Prostate gland (tissue), 2 donors: Measurements from ENCODE around the gene TGIF2. TPM values are rescaled to one million over a fixed set of nuclear protein-coding genes. Genes with fewer than 3 reads are reported as not detected.

Experiments used
- DNase-seq: peaks from one replicate; pipeline ENCODE4 v3.0.0-alpha.2; 2019; ENCODE audit warnings: low spot score
- H3K27ac ChIP-seq, 2 donors: fragments of 200-600 bp; sonication (generic); 2 replicates each; pipeline ENCODE4 v1.5.1; 2017 to 2019
- H3K27me3 ChIP-seq: fragments of 200-600 bp; sonication (generic); replicated peaks from 2 replicates; pipeline ENCODE4 v1.5.1; 2019; ENCODE audit not compliant: insufficient read depth
- H3K36me3 ChIP-seq, 2 donors: fragments of 200-600 bp; sonication (generic); 1 replicate in 1 of 2; 2 replicates in 1 of 2; pipeline versions ENCODE4 v1.5.1 to v1.8.1; 2017 to 2019
- H3K4me1 ChIP-seq: fragments of 200-600 bp; sonication (generic); replicated peaks from 2 replicates; pipeline ENCODE4 v1.5.1; 2019
- H3K4me3 ChIP-seq, 2 donors: fragments of 200-600 bp; sonication (generic); 2 replicates each; pipeline ENCODE4 v1.5.1; 2017 to 2019
- H3K9me3 ChIP-seq: fragments of 200-600 bp; sonication (generic); 2 replicates; pipeline ENCODE4 v1.5.1; 2017
- POLR2A ChIP-seq: fragments of 450-650 bp; IDR thresholded peaks from one replicate; pipeline ENCODE4 v1.6.1; 2016; ENCODE audit warnings: antibody characterized with exemption, mild to moderate bottlenecking
- POLR2AphosphoS5 ChIP-seq: sonication (generic); formaldehyde crosslinking; IDR thresholded peaks from one replicate; pipeline ENCODE4 v1.6.1; 2017; ENCODE audit warnings: antibody characterized with exemption
- WGBS: methylation state at CpG from one replicate; pipeline ENCODE4 v1.1.5; 2018; 5-methylcytosine and 5-hydroxymethylcytosine counted together
- intact Hi-C: fragments of 100-400 bp; cut with DNase I; formaldehyde crosslinking; loops from one replicate; pipeline ENCODE4 v1.14.2; 2022
- total RNA-seq, 2 donors: library from RNA; depleted of rRNA; stranded (reverse); fragments of >200 nt; gene quantifications; one replicate each; pipeline ENCODE4 v1.1.0, GENCODE V29; 2016
- TF ChIP-seq, protein P1 (sequence below), 4 experiments: fragments of 200-600 bp in 2 of 4; fragments of 450-650 bp in 2 of 4; sonication (generic) in 2 of 4; IDR thresholded peaks; 1 replicate in 3 of 4; 2 replicates in 1 of 4; pipeline ENCODE4 v1.5.1; 2016 to 2019; ENCODE audit warnings: antibody characterized with exemption in 4 of 4, mild to moderate bottlenecking in 2 of 4, moderate library complexity in 2 of 4

Gene TGIF2
- total RNA-seq, 2 donors from 2014 or later: 16.7 to 34.8 TPM

DNA sequence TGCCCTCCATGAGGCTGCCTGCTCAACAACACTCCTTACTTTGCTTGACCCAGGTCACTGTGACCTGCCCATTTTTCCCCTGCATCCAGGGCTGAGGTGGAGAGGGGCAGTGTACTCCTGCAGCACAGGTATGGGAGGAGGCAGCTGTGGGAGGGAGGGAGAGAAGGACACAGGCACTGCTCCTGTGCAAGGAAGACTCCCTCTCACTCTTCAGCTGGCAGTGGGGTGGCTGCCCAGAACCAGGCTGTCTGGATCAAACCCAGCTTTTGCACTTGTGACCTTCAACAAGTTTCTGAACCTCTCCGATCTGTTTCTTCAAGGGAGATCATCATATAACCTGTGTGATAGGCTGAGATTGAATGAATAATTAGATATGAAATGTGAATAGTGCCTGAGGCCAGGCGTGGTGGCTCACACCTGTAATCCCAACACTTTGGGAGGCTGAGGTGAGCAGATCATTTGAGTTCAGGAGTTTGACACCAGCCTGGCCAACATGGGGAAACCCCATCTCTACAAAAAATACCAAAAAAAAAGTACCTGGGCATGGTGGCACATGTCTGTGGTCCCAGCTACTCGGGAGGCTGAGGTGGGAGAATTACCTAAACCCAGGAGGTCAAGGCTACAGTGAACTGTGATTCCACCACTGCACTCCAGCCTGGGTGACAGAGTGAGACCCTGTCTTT lies 14.1 kb downstream of the TGIF2 start:
- Histone ChIP-seq H3K27ac (no peak overlapping the region), H3K27me3 (no peaks in the 10 kb centered on the region), H3K9me3 (no peaks in the 10 kb centered on the region), H3K4me3 (no peak overlapping the region), H3K36me3 (no peaks in the 10 kb centered on the region), H3K4me1 (no peaks in the 10 kb centered on the region)
- no peak for DNase-seq
- intact Hi-C loops: no loop called here
- 76% methylated on average over 3 of the region's 3 CpGs for WGBS
- TF ChIP-seq POLR2AphosphoS5 (no peak), POLR2A (no peak)
- TF ChIP-seq, protein P1, sequence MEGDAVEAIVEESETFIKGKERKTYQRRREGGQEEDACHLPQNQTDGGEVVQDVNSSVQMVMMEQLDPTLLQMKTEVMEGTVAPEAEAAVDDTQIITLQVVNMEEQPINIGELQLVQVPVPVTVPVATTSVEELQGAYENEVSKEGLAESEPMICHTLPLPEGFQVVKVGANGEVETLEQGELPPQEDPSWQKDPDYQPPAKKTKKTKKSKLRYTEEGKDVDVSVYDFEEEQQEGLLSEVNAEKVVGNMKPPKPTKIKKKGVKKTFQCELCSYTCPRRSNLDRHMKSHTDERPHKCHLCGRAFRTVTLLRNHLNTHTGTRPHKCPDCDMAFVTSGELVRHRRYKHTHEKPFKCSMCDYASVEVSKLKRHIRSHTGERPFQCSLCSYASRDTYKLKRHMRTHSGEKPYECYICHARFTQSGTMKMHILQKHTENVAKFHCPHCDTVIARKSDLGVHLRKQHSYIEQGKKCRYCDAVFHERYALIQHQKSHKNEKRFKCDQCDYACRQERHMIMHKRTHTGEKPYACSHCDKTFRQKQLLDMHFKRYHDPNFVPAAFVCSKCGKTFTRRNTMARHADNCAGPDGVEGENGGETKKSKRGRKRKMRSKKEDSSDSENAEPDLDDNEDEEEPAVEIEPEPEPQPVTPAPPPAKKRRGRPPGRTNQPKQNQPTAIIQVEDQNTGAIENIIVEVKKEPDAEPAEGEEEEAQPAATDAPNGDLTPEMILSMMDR (IDR thresholded peaks at IDR 0.05): no peak

DNA sequence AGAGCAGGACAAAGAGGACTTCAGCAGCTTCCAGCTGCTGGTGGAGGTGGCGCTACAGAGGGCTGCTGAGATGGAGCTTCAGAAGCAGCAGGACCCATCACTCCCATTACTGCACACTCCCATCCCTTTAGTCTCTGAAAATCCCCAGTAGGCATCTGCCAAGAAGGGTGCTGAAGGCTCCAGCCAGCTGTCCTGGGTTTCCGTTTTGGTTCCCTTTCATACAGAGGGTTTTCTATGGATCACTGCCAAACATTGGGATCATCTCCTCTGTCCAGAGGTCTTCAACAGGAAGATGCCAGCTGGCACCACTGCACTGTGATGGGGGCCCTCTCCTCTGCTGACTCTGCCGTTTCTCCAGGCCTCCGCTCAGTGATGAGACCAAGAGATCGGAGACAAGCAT lies 17.9 kb downstream of the TGIF2 start:
- no peak for DNase-seq
- 76% methylated on average over 5 of the region's 5 CpGs for WGBS
- H3K4me1 ChIP-seq: no peaks in the 10 kb centered on the region
- H3K4me3 ChIP-seq: no peak overlapping the region
- TF ChIP-seq POLR2AphosphoS5 (no peak), POLR2A (no peak)
- TF ChIP-seq, protein P1 (IDR thresholded peaks at IDR 0.05): no peak
- intact Hi-C loops: loop anchor here (5.0 kb wide), 1 partner anchor 34 kb away; no protein-coding TSS in a partner anchor
- no peaks in the 10 kb centered on the region for H3K9me3 ChIP-seq
- H3K27me3 ChIP-seq: no peaks in the 10 kb centered on the region
- H3K36me3 ChIP-seq: no peaks in the 10 kb centered on the region
- no peak overlapping the region for H3K27ac ChIP-seq

DNA sequence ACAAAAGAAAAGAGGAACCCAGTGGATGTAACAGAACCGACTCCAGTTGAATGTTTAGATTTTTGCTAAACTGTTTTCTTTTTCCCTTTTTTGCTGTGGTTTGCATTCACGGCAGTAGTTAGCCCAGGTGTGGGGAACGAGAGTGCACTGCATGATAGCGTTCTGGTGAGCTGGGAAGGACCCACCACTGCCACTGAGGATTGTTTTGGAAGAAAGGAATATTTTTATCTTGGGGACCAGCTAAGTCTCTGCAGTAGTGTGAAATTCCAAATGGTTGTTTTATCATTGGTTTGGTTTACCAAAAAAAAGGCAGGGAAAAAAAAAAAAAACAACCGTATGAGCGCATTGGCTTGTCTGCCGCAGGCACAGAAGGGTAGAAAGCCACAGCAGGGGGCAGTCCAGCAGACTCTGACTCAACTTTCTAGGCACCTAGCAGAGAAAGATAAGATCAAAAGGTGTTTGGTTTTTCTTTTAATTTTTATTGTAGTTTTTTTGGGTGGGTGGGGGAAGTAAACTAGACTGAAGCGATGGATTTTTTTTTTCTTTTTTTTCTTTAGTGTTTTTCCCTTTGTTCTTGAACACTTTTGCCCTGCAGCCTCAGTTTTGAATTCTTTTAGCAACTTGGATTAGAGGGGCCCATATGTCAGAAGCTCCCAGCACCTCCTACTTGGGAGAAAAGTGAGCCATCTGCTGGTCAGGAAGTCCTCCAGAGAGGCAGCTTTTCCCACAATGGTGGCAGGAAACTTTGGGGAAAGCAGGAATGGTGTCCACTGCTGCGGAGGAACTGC lies 18.7 kb downstream of the TGIF2 start:
- H3K27me3 ChIP-seq: no peaks in the 10 kb centered on the region
- H3K4me1 ChIP-seq: no peaks in the 10 kb centered on the region
- H3K9me3 ChIP-seq: no peaks in the 10 kb centered on the region
- intact Hi-C loops: loop anchor here (5.0 kb wide), 1 partner anchor 35 kb away; no protein-coding TSS in a partner anchor
- H3K36me3 ChIP-seq: no peaks in the 10 kb centered on the region
- 71% methylated on average over 9 of the region's 9 CpGs for WGBS
- no peak overlapping the region for H3K4me3 ChIP-seq
- DNase-seq: peak; percentile 27
- no peak overlapping the region for H3K27ac ChIP-seq
- TF ChIP-seq, protein P1 (IDR thresholded peaks at IDR 0.05): peak in 3 of 4 experiments; percentile 32 to 44 (median 32)
- TF ChIP-seq POLR2A (no peak), POLR2AphosphoS5 (no peak)

DNA sequence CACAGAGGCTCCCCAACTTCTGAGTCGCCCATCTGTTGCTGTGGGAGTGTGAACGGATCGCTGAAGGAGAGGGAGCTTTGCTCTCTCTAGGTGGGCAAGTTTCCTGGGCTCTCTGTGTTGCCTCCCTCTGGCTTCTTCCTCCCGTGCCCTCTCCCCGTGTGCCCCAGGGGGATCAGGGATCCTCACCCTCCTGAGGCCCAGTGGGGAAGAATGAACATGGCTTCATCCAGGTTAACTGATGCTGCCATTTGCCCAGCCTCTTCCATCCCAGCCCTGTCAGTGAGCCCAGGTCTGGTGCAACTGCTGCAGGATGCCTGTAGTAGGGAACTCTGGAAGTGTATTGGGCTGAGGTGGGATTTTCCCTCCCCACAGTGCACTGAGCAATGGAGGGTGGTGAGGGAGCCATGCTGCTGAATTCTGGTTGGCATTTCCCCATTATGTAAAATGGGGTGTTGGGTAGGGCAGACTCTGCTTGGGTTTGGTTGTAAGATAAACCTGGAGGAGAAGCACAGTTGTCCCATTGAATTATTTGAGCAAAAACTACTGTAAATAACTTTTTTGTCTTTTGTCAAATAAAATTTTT lies 20.0 kb downstream of the TGIF2 start:
- 88% methylated on average over 5 of the region's 5 CpGs for WGBS
- Histone ChIP-seq H3K27me3 (no peaks in the 10 kb centered on the region), H3K9me3 (no peaks in the 10 kb centered on the region), H3K4me1 (no peaks in the 10 kb centered on the region), H3K27ac (no peak overlapping the region), H3K36me3 (no peaks in the 10 kb centered on the region), H3K4me3 (no peak overlapping the region)
- intact Hi-C loops: loop anchor here (5.0 kb wide), 1 partner anchor 36 kb away; no protein-coding TSS in a partner anchor
- no peak for DNase-seq
- TF ChIP-seq, protein P1 (IDR thresholded peaks at IDR 0.05): no peak
- TF ChIP-seq POLR2A (no peak), POLR2AphosphoS5 (no peak)
